DMS114 treated with DMSO at 0.1 percent for 48 hours (cell line): ENCODE data around the gene FAU.

Experiments used
- DNase-seq: peaks from one replicate; lab custom pipeline; 2025; ENCODE audit not compliant: unreplicated experiment; lab: John Stamatoyannopoulos, UW

Gene FAU

GRCh38 chr11:65136515-65137096 lies 14.7 kb upstream of the FAU start:
- no peak for DNase-seq

GRCh38 chr11:65135633-65136145 lies 13.8 kb upstream of the FAU start:
- no peak for DNase-seq

DNA sequence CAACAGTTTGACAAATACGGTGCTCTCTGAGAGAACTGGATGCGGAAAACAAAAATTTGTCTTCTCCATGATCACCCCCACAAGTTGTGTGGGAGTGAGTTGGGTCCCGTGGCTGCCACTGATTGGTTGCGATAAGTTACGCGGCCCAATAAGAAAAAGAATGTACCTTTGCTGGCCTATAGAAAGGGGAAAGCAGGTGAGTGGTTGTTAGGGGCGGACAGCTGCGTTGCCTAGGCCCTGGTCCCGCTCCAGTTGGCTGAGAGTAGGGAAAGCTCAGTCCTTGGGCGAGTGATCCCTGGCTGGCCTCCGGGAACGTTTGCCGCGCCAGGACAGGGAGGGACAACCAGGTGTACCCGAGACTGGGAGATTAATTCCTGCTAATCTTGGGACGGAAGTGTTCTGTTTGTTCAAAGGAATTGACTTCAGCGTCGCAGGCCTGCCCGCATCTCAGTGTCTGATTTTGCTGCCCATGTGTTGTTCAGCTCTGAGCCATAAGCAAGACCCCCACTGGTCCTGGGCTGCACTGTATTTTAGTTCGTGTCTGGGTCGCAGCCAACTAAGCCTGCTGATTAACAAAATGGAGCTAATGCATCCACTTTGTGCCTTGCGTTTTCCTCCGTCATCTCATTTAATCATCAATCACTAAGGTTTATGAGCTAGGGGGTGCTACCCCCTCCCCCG lies 13.2 kb upstream of the FAU start:
- DNase-seq: peak; percentile 98

- peak; percentile 76 for DNase-seq
Observed at GRCh38 chr11:65134240-65134951, 12.5 kb upstream of the FAU start, which contains the start of gene SYVN1. Gene SYVN1 (minus strand): TSS chr11:65134519. CDS start chr11:65133601, 918 bp downstream.

- no peak for DNase-seq
Observed at GRCh38 chr11:65133724-65134123, 11.8 kb upstream of the FAU start.

DNA sequence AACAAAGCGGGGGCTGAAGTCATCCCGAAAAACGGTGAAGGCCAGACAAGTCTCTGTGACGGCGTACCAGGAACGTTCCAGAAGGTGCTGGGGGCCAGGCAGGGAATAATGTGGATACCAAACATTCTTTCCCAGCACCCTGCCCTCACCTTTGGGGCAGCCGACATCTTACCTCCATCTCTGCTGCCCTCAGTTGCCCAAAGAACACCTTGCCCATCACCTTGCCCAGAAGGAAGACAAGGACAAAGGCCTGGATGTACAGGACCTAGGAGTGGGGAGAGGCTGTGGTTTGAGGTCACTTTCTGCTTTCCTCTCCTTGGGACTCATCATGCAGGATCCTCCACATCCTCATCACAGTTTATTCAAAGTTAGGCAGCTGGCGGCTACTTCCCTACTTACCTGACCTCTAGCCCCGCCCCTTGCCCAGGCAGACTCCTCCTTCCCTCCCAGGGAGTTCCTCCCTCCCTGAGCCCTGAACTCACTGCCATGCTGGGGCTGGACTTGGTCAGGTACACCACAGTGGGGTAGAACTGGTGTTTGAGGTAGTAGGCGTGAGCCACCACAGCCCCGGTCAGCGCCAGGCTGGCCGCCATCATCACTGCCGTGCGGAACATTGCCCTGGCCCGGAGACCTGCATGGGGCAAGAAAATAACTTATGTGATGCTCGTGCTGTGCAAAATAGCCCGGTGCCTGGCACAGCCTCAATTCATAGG lies 11.2 kb upstream of the FAU start:
- no peak for DNase-seq

DNA sequence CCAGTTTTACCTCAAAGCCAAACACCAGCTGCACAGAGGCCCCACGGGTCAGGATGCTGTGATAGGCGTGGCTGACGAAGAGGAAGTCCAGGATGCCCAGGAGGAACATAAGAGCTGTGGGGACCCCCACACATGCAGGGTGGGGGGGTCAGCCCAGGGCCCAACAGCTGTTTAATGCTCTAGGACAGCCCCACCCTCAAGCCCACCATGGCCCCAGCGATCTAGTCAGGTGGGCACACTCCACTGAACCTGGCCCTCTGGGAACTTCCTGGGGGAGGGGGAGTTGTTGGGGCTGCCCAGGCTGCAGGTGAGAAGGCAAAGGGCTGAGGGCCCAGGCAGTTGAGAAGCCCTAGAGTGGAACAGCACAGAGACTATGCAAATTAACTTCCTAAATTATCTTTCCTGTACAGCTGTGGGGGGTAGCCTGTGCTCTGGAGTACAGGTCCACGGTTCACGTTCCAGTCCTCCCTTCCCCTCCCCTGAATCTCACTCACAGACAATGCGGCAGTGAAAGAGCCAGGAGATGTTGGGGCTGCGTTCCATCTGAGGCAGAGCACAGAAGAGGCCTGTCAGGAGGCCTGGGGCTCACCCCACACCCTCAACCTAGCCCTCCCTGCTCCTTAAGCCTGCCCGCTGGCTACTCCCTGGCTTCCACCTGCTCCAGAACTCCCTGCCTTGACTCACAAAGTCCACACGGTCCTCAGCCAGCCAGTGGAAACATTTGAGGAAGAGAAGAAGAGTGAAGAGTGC lies 10.5 kb upstream of the FAU start:
- DNase-seq: no peak

GRCh38 chr11:65131895-65132237 lies 9.9 kb upstream of the FAU start:
- no peak for DNase-seq

DNA sequence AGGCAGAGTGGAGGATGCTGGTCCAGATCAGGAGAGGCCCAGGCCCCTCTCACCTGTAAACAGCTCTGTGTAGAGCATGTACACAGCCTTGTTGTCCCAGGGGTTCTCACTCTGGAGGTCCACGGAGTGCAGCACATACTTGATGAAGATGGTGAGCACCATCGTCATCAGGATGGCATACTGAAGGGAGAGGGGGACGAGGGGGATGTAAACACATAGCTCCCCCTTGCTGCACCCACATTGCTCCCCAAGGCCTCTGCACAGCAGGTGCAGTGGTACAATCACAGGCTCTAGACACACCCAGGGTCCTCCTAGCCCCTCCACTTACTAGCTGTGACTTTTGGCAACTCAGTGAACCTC lies 9.5 kb upstream of the FAU start:
- DNase-seq: no peak

DNA sequence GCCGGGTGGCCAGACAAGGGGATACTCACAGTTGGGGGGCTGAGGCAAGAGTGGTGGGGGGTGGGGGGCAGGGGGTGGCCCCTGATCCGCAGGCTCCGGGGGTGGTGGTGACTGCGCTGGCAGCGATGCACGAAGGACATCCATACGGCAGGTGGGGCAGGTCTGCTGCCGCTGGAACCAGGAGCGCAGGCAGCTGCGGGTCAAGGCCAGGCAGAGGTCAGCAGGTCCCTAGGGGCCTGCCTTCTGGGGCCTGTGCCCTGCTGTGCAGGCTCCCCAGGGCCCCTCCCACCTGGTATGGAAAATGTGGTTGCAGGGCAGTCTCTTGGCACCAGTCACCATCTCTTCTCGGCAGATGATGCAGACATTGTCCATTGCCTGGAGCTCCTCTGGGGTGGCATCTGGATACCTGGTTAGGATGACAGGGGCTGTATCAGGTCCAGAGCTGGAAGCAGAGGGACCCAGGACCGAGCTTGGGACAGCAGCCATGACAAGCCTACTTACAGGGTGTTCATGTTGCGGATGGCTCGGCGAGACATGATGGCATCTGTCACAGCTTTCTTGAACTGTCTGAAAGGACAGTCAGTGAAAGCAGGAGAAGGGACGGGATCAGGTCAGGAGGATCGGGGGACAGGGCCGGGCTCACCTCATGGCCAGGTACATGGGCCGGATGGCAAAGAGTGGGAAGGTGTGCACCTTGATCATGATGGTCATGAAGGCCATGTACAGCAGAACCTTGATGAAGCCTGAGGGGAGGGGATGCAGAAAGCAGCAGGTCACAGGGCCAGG lies 8.9 kb upstream of the FAU start:
- no peak for DNase-seq

GRCh38 chr11:65129649-65130441 lies 7.9 kb upstream of the FAU start:
- no peak for DNase-seq

- no peak for DNase-seq
Observed at GRCh38 chr11:65128182-65129145, 6.5 kb upstream of the FAU start.

GRCh38 chr11:65127473-65128181 lies 5.7 kb upstream of the FAU start:
- DNase-seq: no peak

DNA sequence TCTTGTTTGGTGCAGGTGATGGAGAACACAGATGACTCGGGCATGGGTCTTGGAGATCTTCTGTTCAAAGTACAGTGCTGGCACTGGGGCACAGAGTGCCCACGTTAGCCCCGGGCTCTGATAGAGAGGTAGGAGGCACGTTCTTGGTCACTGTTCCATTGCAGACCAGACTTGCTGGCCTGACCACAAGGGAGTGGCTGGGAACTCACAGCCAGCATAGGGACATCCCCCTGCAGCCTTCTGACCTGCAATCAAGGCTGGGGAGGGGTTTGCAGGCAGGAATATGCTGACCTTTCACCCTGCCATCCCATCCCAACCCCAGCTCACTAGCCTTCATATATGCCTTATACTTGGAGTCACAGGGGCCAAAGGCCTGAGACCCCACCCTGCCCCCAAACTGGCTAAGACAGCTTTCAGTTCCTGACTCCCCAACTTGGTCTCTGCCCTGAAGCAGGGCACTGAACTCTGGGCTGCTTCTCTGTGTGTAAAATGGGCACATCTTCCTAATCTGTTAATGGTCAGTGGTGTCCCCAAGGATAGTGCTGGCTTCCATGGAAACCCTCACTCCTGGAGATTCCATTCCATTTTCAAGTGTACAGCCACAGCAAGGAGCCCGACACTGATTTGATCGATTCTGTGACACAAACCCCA lies 4.8 kb upstream of the FAU start:
- DNase-seq: no peak

DNA sequence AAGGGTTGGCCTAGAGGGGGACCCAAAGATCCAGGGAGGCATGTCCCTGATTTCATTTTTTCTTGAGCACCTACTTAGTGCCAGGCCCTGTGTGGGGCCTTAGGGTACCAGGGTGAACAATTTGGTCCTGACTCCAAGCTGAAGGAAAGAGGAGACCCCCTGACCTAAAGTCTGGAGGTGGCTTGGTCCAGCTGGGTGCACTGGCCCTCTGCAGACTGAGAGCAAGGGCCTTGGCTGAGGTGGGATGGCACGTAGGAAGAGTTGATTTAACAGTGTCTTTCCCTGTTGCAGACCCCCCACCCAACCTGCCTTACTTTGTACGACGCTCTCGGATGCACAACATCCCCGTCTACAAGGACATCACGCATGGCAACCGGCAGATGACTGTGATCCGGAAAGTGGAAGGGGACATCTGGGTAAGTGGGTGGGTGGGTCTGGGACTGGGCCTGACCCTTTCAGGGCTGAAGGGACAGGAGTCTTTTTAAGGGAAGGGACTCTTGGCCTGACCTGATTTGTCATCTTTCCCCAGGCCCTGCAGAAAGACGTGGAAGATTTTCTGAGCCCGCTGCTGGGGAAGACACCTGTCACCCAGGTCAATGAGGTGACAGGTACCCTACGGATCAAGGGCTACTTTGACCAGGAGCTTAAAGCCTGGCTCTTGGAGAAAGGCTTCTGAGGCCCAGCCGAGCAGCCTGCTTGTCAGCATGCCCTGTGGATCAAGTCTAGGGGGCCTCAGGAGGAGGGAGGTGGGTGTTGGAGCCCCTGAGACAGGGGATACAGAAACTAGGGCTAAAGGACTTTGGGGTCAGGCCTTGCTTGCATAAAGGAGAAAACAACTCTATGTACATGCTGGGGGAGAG lies 3.5 kb upstream of the FAU start:
- no peak for DNase-seq
